ENCODE measurements around the gene CLDND2.
A peak's percentile ranks its signal among the peaks of the same experiment; 100 is the strongest.

CLDND2 gene

DNA sequence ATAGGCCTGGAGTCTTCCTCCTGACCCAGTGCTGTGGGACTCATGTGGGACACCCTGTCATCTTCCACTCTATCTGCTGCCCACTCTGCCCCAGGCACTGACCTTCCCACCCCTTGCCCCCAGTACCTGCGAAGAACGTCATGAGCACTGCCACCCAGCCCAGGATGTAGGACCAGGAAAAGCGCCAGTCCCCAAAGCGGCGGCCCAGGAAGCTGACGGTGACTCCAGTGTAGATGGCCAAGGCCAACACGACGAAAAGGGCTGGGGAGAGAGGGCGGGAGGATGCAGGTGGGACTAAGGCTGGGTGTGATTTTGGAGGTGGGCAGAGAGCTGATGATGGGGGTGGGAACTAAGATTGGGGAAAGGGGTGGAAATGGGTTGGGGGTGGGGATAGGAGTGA, 11.6 kb upstream of the CLDND2 start:
- no peak for DNase-seq

DNA sequence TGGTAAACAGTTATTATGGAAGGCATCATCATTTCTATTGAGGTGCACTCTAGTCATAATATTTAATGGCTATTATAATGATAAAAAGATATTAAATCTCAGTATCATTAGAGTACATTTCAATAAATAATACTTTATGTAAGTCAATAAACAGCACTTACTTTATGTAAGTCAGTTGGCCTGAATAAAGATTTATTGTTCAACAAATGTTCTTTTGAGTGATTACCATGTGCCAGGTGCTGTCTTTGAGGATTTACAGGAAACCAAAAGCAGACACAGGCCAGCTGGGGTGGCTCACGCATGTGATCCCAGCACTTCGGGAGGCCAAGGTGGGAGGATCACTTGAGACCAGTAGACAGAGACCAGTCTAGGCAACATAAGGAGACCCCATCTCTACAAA, 8.6 kb upstream of the CLDND2 start:
- no peak for DNase-seq

DNA sequence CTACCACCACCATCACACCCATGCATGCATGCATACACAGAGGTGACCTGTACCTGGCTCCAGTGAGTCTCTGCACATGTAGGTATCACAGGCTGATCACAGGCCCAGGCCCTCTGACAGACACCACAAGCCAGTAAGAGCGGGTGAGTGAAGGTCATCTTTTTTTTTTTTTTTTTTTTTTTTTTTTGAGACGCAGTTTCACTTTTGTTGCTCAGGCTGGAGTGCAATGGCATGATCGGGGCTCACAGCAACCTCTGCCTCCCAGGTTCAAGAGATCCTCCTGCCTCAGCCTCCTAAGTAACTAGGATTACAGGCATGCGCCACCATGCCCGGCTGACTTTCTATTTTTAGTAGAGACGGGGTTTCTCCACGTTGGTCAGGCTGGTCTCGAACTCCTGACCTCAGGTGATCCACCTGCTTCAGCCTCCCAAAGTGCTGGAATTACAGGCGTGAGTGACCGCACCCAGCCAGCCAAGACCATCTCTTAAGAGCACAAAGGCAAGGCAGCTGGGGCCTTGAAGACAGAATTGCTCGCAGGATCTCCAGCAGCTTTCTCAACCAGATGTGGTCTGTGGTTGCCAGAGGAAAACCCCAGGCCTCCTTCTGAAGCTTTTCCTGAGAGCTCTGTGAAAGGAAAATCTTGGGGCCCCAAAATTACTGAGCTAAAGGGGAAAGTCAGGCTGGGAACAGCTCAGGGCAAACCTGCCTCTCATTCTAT, 6.9 kb upstream of the CLDND2 start:
- no peak for DNase-seq

DNA sequence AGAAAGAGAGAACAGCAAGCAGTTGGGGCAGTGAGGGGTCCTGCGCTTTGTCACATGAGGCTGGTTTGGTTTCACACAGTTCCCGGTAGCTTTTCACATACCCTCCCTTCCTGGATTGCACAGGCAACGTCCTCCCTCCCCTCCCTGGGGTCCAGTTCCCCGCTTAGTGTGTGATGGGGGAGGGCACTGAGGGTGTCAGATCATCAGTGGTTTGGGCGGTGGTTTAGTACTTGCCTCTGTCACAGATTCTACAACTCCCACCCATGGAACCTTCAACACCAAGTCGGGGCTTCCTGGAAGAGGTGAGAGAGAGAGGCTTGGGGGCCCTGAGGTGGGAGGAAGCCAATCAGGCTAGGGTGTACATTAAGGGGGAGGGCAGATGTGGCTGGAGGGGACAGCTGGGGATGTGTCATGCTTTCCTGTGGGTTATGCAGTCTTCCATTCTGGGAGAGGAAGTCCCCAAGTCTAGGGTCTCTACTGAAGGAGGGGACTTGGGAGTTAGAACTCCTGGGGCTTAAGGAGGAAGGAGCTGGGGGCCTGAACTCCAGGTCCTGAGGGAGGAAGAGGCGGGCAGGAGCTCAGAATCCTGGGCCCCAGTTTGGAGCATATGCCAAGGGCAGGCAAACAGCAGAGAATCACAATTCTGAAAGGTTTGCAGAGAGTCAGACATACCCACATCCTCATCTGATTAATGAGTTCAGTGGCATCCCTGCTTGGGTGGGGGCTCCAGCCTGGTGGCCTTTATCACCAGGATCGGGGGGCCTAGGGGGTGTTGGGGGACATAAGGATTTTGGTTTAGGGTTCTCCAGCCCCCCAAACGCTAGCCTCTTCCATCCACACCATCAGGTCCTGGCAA, 4.1 kb upstream of the CLDND2 start, which contains the start of gene NKG7:
NKG7 (minus strand) TSS at position 6 of the 856 bp plus-strand sequence. CDS start 119 bp downstream, outside the sequence.
- peak; percentile 40 for DNase-seq

GRCh38 chr19:51372021-51372648, 3.3 kb upstream of the CLDND2 start:
- DNase-seq = no peak

DNA sequence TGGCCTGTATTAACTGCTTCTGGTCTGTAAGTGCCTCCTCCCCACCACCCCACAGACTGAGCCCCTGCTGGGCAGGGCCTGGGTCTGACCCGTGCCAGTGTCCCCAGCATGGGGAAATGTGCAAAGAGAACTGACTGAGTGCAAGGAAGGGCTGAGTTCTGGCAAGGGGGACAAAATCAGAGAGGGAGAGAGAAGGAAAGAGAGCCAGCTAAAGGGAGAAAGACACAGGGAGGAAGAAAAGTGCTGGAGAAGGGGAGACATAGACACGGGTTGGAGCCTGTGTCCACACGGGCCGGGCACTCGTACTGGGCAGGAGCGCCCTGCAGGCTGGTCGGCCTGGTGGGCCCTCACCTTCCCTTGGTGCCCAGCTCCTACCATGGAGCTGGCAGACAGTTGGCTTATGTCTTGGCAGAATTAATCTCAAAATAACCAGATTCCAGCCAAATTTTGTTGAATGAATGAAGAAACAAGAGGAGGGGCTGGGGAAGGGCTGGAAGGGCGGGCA, 2.4 kb upstream of the CLDND2 start:
- no peak for DNase-seq

GRCh38 chr19:51370230-51370629, 1.4 kb upstream of the CLDND2 start:
- no peak for DNase-seq

GRCh38 chr19:51367565-51368365, 1.0 kb downstream of the CLDND2 start:
- peak; percentile 89 for DNase-seq

- no peak for DNase-seq
Observed at GRCh38 chr19:51367255-51367564, 1.6 kb downstream of the CLDND2 start.

GRCh38 chr19:51366389-51367254, 2.2 kb downstream of the CLDND2 start:
- peak; percentile 87 for DNase-seq

- no peak for DNase-seq
Observed at GRCh38 chr19:51365965-51366388, 2.8 kb downstream of the CLDND2 start, which contains the start of gene ETFB. Gene ETFB, minus strand, starts transcription at chr19:51366388. Its CDS starts 62 bp downstream, at chr19:51366326.

DNA sequence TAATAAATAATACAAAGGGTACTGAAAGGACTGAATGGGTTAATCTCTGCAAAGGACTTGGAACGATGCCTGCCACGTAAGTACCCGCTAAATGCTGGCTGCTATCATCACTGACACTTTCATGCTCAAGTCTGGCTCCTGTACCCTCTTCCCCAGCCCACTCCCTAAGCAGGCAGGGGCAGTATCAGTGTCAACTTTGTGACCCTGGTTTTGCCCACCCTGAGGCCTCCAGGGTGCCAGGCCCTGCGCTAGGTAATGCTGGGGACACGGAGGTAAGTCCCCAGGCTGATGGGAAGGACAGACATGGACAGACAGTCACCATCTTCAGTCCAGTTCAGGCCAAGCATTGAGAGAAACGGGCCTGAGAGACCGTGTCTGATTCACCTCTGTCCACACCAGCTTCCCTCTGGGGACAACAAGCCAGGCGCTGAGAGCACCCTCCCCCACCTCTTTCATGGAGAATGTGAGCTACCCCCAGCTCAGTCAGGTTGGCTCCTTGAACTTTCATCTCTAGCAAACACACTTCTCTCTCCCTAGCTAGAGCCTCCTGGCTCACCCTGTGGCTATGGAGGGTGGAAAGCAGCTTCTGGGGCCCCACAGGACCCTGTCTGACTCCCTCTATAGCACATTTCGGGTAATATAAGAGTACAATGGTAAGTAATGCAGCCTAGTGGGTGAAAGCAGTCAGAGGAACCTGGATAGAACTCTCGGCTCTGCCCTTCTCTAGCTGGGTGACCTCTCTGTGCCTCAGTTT, 3.4 kb downstream of the CLDND2 start:
- peak; percentile 18 for DNase-seq

DNA sequence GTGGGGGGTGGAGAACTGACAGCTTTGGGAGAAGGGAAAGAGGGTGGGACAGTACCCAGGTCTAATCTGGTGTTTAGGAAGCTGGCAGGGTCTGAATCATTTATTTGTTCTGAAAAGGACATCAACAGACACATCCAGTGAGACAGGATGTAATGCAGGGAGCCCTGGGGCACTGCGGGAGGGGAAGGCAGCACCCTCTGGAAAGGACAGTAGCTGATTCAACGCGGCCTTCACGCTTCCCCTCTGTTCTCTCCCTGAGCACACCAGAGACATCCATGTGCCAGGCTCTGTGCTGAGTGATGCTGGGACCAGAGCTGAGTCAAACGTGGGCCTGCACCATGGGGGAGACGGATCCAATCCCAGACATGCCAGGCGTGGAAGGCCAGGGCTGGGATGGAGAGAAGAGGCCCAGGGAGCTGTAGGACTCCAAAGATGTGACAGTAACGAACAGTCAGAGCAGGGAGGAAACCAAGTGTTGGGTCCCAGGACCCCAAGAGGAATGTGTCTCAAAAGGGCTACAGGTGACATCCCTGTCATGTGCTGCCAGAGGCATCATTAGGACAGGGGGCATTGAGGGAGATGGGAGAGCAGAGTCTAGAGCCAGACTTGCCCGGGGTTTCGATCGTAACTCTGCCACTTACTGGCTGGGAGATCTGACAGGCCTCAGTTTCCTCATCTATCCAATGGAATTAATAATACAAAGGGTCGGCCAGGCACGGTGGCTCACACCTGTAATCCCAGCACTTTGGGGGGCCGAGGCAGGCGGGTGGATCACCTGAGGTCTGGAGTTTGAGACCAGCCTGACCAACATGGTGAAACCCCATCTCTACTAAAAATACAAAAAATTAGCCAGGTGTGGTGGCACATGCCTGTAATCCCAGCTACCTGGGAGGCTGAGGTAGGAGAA, 4.3 kb downstream of the CLDND2 start:
- DNase-seq = no peak

DNA sequence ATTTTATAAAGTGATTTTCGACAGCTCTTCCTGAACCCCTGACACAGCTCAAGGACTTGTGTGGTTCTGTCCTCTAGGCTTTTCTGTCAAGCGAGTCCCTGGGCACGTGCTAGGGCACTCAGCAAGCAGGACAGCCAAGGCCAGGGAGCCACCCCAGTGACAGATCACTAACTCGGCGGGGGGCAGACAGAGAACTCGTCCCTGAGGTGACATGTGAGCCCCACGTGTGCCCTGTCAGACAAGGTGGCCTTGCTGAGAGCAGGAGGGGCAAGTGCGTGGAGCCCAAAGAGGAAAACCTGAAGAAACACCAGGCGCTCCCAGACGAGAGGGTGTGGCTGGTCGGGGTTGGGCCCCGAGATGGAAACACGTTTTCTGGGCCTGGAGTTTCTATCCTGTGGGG, 7.6 kb downstream of the CLDND2 start:
- DNase-seq = no peak

DNA sequence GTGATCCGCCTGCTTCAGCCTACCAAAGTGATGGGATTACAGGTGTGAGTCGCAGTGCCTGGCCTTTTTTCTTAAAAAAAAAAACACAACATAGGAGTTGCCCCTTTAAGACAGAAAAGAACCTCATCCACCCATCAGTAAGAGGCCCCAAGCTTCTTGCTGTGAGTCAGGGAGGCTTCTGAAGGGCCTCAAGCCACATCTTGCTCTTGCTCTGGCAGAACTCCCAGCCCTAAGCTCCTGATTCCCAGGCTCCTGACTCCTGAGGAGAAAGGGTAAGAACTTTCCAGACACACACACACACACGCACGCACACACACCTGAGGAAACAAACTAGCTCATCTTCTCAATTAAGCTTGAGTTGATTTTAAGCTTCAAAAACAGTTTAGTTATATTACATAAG, 9.5 kb downstream of the CLDND2 start:
- no peak for DNase-seq

GRCh38 chr19:51357952-51358351, 10.9 kb downstream of the CLDND2 start:
- no peak for DNase-seq

- DNase-seq = no peak
Observed at GRCh38 chr19:51356159-51356801, 12.5 kb downstream of the CLDND2 start.

DNA sequence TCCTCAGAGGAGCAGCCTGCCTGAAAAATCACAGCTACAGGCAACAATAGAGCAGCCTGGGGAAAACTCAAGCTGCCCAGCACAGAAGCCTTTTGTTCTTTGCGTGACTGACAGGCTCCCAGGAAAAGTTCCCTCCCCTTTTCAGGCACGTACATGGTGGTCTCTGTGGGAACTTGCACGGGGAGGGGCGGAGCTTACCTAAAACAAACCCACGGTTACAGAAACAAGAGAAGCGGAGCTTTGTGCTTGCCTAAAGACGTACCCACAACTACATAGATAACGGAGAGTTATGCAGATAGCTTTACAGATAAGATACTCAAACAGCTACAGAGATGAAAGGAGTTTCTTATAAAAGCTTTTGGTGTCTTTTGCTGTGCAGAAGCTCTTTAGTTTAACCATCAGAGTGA, 14.1 kb downstream of the CLDND2 start:
- peak; percentile 40 for DNase-seq

DNA sequence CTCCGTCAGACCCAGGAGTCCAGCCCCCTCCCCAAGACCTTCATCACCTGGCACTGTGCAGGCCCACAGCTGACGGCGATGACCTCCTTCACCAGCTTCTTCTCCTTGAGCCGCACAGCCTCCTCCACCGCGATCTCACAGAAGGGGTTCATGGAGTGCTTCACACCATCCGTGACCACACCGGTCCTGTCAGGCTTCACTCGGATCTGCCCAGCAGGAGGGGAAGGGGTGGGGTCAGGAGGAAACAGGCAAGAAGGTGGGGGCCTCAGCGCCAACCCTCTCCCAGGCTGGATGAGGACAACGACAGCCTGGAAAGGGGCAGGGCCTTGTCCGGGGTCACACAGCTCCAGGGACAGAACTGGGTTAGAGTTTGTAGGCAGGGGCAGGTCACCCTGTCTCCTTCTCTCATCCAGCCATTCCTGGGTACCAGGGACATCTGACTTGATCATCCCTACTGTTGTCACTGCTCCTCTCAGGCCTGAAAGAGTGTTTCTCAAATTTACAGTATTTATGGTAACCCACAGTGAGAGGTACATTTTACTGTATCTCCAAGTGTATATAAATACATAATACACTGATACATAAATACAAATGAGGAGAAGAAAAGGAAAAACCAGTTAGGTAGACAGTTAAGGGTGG, 14.6 kb downstream of the CLDND2 start:
- no peak for DNase-seq
